Esophagus squamous epithelium (tissue), 4 donors: Measurements from ENCODE around the gene FAM174C.

Experiments used
- POLR2A ChIP-seq, 4 donors: fragments of 450-650 bp; IDR thresholded peaks; one replicate each; pipeline ENCODE4 v1.6.1; 2017; ENCODE audit warnings: antibody characterized with exemption in 4 of 4, mild to moderate bottlenecking in 4 of 4, moderate library complexity in 3 of 4
- TF ChIP-seq, protein P1 (sequence below), 6 experiments: fragments of 450-650 bp in 4 of 6; fragments of 200-600 bp in 2 of 6; sonication (generic) in 2 of 6; IDR thresholded peaks; one replicate each; pipeline ENCODE4 v1.5.1; 2016 to 2019; ENCODE audit warnings: antibody characterized with exemption in 6 of 6, mild to moderate bottlenecking in 4 of 6, moderate library complexity in 4 of 6

DNA sequence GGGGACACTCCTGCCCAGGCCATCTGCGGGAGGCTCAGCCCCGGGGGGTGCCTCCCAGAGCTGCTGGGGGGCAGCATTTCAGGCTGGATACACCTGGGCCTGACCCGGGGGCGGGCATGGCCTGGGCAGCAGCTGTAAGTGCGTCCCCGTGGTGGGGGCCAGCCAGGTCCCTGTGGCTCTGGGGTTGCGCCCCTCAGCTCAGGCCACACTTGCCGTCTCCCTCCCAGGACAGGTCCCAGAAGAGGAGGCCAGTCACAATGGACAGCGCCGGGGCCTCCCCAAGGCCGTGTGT lies 49.2 kb upstream of the FAM174C start:
- TF ChIP-seq, protein P1, sequence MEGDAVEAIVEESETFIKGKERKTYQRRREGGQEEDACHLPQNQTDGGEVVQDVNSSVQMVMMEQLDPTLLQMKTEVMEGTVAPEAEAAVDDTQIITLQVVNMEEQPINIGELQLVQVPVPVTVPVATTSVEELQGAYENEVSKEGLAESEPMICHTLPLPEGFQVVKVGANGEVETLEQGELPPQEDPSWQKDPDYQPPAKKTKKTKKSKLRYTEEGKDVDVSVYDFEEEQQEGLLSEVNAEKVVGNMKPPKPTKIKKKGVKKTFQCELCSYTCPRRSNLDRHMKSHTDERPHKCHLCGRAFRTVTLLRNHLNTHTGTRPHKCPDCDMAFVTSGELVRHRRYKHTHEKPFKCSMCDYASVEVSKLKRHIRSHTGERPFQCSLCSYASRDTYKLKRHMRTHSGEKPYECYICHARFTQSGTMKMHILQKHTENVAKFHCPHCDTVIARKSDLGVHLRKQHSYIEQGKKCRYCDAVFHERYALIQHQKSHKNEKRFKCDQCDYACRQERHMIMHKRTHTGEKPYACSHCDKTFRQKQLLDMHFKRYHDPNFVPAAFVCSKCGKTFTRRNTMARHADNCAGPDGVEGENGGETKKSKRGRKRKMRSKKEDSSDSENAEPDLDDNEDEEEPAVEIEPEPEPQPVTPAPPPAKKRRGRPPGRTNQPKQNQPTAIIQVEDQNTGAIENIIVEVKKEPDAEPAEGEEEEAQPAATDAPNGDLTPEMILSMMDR (IDR thresholded peaks at IDR 0.05) = no peak
- TF ChIP-seq POLR2A (IDR thresholded peaks at IDR 0.05) = no peak
